Mammary epithelial cell (primary cell): ENCODE results near the gene FAM151A.

Source experiments
- CTCF ChIP-seq, 2 donors: IDR thresholded peaks in 1 of 2; conservative IDR thresholded peaks in 1 of 2; 2 replicates each; pipeline ENCODE4 v1.5.1; 2011 to 2012; ENCODE audit warnings: inconsistent platforms in 2 of 2, low read length in 2 of 2, mild to moderate bottlenecking in 2 of 2, control low read depth in 1 of 2, low read depth in 1 of 2; ENCODE audit not compliant: insufficient read depth in 1 of 2; ENCODE audit errors: extremely low read depth in 1 of 2
- EZH2 ChIP-seq: IDR thresholded peaks from 2 replicates; pipeline ENCODE4 v1.6.1; 2012; ENCODE audit warnings: low read length, inconsistent platforms, borderline replicate concordance

GRCh38 chr1:54594463-54594862 lies 28.9 kb downstream of the FAM151A start:
- no peak for TF ChIP-seq CTCF (conservative IDR thresholded peaks at IDR 0.05 in 1 of 2, IDR thresholded peaks at IDR 0.05 in 1 of 2; ENCODE audit: extremely low read depth in 1 of 2, insufficient read depth in 1 of 2, low read depth in 1 of 2, low read length in 2 of 2)
- TF ChIP-seq EZH2, result no peak
